Measurements from ENCODE around the gene IL32. TPM values are rescaled to one million over a fixed set of nuclear protein-coding genes. Genes with fewer than 3 reads are reported as not detected.
A peak's percentile ranks its signal among the peaks of the same experiment; 100 is the strongest.

Gene IL32
- total RNA-seq, 1 donor from 2014 or later, result 1.4 TPM

GRCh38 chr16:3025032-3026002 is 40.1 kb upstream of the IL32 start:
- Mint-ChIP-seq H3K36me3 (peaks cover 9% of the 10 kb centered on the region), H3K9me3 (no peaks in the 10 kb centered on the region), H3K27ac (no peak overlapping the region), H3K27me3 (ENCODE audit: insufficient read depth, low read depth) (peaks cover 22% of the 10 kb centered on the region), H3K4me1 (peaks cover 42% of the 10 kb centered on the region), H3K4me3 (peak overlapping the region; percentile 58)
- H2AFZ ChIP-seq (replicated peaks), result no peak overlapping the region
- H3K9ac ChIP-seq, result no peak overlapping the region
- no peak overlapping the region for H3K4me3 ChIP-seq
- no peak for DNase-seq (ENCODE audit: low spot score)
- peaks cover 19% of the 10 kb centered on the region for H3K4me1 ChIP-seq
- H4K20me1 ChIP-seq (ENCODE audit: low read depth), result peaks cover 58% of the 10 kb centered on the region
- H3K27ac ChIP-seq, result no peak overlapping the region
- peaks cover 19% of the 10 kb centered on the region for H3K27me3 ChIP-seq
- peaks cover 10% of the 10 kb centered on the region for H3K79me2 ChIP-seq (ENCODE audit: low read depth)
- no peak for TF ChIP-seq EZH2 (IDR thresholded peaks at IDR 0.05)
- TF ChIP-seq EZH2phosphoT487 (IDR thresholded peaks at IDR 0.05), result no peak
- TF ChIP-seq, protein P1, sequence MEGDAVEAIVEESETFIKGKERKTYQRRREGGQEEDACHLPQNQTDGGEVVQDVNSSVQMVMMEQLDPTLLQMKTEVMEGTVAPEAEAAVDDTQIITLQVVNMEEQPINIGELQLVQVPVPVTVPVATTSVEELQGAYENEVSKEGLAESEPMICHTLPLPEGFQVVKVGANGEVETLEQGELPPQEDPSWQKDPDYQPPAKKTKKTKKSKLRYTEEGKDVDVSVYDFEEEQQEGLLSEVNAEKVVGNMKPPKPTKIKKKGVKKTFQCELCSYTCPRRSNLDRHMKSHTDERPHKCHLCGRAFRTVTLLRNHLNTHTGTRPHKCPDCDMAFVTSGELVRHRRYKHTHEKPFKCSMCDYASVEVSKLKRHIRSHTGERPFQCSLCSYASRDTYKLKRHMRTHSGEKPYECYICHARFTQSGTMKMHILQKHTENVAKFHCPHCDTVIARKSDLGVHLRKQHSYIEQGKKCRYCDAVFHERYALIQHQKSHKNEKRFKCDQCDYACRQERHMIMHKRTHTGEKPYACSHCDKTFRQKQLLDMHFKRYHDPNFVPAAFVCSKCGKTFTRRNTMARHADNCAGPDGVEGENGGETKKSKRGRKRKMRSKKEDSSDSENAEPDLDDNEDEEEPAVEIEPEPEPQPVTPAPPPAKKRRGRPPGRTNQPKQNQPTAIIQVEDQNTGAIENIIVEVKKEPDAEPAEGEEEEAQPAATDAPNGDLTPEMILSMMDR (IDR thresholded peaks at IDR 0.05), result no peak
- peaks cover 41% of the 10 kb centered on the region for H3F3A ChIP-seq (ENCODE audit: low read depth)
- H3K9me3 ChIP-seq (ENCODE audit: low read depth), result no peaks in the 10 kb centered on the region
- no peak overlapping the region for H3K4me2 ChIP-seq
- no peaks in the 10 kb centered on the region for H3K36me3 ChIP-seq

DNA sequence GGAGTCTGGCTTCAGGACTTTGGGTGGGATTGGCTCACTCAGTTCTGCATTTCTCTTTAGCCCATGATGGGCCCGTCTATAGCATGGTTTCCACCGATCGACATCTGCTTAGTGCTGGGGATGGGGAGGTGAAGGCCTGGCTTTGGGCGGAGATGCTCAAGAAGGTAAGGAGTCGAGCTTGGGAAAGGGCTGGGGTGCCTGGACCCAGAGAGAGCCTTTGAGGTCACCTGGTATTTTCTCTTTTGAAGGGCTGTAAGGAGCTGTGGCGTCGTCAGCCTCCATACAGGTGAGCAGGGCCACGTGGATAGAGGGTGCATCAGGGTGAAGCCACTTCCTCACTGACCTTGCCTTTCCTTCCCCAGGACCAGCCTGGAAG is 39.4 kb upstream of the IL32 start:
- TF ChIP-seq EZH2phosphoT487 (IDR thresholded peaks at IDR 0.05) (no peak), EZH2 (IDR thresholded peaks at IDR 0.05) (no peak)
- TF ChIP-seq, protein P1 (IDR thresholded peaks at IDR 0.05), result no peak
- H3K27ac Mint-ChIP-seq, result no peak overlapping the region
- H3K4me1 Mint-ChIP-seq, result peaks cover 39% of the 10 kb centered on the region
- peak overlapping the region; percentile 38 for H3K4me3 Mint-ChIP-seq
- Histone ChIP-seq H3K4me3 (no peak overlapping the region), H3K9ac (no peak overlapping the region), H3K79me2 (ENCODE audit: low read depth) (peaks cover 10% of the 10 kb centered on the region), H4K20me1 (ENCODE audit: low read depth) (peaks cover 53% of the 10 kb centered on the region), H3F3A (ENCODE audit: low read depth) (peaks cover 34% of the 10 kb centered on the region), H2AFZ (replicated peaks) (no peak overlapping the region), H3K27ac (no peak overlapping the region), H3K9me3 (ENCODE audit: low read depth) (no peaks in the 10 kb centered on the region), H3K4me1 (peaks cover 19% of the 10 kb centered on the region), H3K27me3 (peaks cover 12% of the 10 kb centered on the region), H3K36me3 (no peaks in the 10 kb centered on the region), H3K4me2 (no peak overlapping the region)
- H3K9me3 Mint-ChIP-seq, result no peaks in the 10 kb centered on the region
- no peak for DNase-seq (ENCODE audit: low spot score)
- peaks cover 22% of the 10 kb centered on the region for H3K27me3 Mint-ChIP-seq (ENCODE audit: insufficient read depth, low read depth)
- peaks cover 9% of the 10 kb centered on the region for H3K36me3 Mint-ChIP-seq

- no peak overlapping the region for H3K9ac ChIP-seq
- Mint-ChIP-seq H3K9me3 (no peaks in the 10 kb centered on the region), H3K4me1 (peaks cover 34% of the 10 kb centered on the region), H3K4me3 (peak overlapping the region; percentile 8), H3K27me3 (ENCODE audit: insufficient read depth, low read depth) (peaks cover 20% of the 10 kb centered on the region), H3K27ac (no peak overlapping the region), H3K36me3 (peaks cover 9% of the 10 kb centered on the region)
- H4K20me1 ChIP-seq (ENCODE audit: low read depth), result peaks cover 51% of the 10 kb centered on the region
- no peak overlapping the region for H3K27ac ChIP-seq
- no peak overlapping the region for H3K4me2 ChIP-seq
- peaks cover 10% of the 10 kb centered on the region for H3K79me2 ChIP-seq (ENCODE audit: low read depth)
- no peak for DNase-seq (ENCODE audit: low spot score)
- no peak overlapping the region for H2AFZ ChIP-seq (replicated peaks)
- H3K36me3 ChIP-seq, result no peaks in the 10 kb centered on the region
- no peak for TF ChIP-seq EZH2phosphoT487 (IDR thresholded peaks at IDR 0.05)
- TF ChIP-seq, protein P1 (IDR thresholded peaks at IDR 0.05), result no peak
- no peak for TF ChIP-seq EZH2 (IDR thresholded peaks at IDR 0.05)
- H3K9me3 ChIP-seq (ENCODE audit: low read depth), result no peaks in the 10 kb centered on the region
- H3K27me3 ChIP-seq, result peaks cover 11% of the 10 kb centered on the region
- no peak overlapping the region for H3K4me3 ChIP-seq
- H3F3A ChIP-seq (ENCODE audit: low read depth), result peaks cover 30% of the 10 kb centered on the region
- H3K4me1 ChIP-seq, result peaks cover 23% of the 10 kb centered on the region
Measured at GRCh38 chr16:3026609-3027488, 38.6 kb upstream of the IL32 start.

Data from neural progenitor cell (in vitro differentiated cells).